Measurements from ENCODE around the gene CNPY2.

- no peak for TF ChIP-seq EZH2phosphoT487 (IDR thresholded peaks at IDR 0.05; ENCODE audit: low read depth)
- TF ChIP-seq, protein P1, sequence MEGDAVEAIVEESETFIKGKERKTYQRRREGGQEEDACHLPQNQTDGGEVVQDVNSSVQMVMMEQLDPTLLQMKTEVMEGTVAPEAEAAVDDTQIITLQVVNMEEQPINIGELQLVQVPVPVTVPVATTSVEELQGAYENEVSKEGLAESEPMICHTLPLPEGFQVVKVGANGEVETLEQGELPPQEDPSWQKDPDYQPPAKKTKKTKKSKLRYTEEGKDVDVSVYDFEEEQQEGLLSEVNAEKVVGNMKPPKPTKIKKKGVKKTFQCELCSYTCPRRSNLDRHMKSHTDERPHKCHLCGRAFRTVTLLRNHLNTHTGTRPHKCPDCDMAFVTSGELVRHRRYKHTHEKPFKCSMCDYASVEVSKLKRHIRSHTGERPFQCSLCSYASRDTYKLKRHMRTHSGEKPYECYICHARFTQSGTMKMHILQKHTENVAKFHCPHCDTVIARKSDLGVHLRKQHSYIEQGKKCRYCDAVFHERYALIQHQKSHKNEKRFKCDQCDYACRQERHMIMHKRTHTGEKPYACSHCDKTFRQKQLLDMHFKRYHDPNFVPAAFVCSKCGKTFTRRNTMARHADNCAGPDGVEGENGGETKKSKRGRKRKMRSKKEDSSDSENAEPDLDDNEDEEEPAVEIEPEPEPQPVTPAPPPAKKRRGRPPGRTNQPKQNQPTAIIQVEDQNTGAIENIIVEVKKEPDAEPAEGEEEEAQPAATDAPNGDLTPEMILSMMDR (IDR thresholded peaks at IDR 0.05; ENCODE audit: low read depth, low read length) = no peak
Measured at GRCh38 chr12:56315249-56315621, 553 bp downstream of the CNPY2 start.
